Mammary epithelial cell (primary cell): ENCODE results near the gene SIAH3.

ENCODE experiments used
- CTCF ChIP-seq, 2 donors: IDR thresholded peaks in 1 of 2; conservative IDR thresholded peaks in 1 of 2; 2 replicates each; pipeline ENCODE4 v1.5.1; 2011 to 2012; ENCODE audit warnings: inconsistent platforms in 2 of 2, low read length in 2 of 2, mild to moderate bottlenecking in 2 of 2, control low read depth in 1 of 2, low read depth in 1 of 2; ENCODE audit not compliant: insufficient read depth in 1 of 2; ENCODE audit errors: extremely low read depth in 1 of 2
- EZH2 ChIP-seq: IDR thresholded peaks from 2 replicates; pipeline ENCODE4 v1.6.1; 2012; ENCODE audit warnings: low read length, inconsistent platforms, borderline replicate concordance

GRCh38 chr13:45732916-45733315, 118.6 kb downstream of the SIAH3 start:
- TF ChIP-seq CTCF (conservative IDR thresholded peaks at IDR 0.05 in 1 of 2, IDR thresholded peaks at IDR 0.05 in 1 of 2; ENCODE audit: extremely low read depth in 1 of 2, insufficient read depth in 1 of 2, low read depth in 1 of 2, low read length in 2 of 2) (no peak), EZH2 (no peak)
